Limb (tissue), 2 donors: ENCODE results near the gene SMIM38.

Experiments
- DNase-seq, 2 donors: peaks; one replicate each; pipeline ENCODE4 v3.0.0-alpha.2; 2016; ENCODE audit errors: extremely low spot score in 2 of 2

SMIM38 gene

DNA sequence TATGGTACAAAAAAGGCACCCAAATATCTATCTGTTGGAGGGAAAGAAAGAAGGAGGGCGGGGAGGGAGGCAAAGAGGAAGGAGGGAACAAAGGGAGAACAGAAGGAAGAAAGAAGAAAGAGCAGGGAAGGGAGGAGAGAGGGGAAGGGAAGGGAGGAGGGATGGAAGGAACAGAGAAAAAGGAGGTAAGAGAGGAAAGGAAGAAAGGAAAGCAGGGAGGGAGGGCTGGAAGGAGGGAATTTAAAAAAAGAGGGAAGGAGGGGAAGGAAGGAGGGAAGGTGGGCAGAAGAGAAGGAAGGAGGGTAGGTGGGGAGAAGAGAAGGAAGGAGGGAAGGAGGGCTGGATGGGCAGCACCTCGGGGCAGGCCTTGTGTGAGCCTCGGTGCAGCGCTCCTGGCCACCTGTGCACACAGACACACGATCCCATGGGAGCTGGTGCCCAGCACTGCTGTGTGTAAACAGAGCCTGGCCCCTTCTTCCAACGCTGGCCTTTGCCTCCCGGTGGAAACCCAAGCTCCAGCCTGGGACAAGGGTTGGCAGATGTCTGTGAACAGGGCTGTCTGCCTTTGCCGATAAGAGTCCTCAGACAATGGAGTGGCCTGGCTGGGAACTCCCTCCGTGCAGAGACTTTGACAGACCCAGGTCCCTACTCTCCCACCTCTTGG, 23.2 kb downstream of the SMIM38 start:
- no peak for DNase-seq

DNA sequence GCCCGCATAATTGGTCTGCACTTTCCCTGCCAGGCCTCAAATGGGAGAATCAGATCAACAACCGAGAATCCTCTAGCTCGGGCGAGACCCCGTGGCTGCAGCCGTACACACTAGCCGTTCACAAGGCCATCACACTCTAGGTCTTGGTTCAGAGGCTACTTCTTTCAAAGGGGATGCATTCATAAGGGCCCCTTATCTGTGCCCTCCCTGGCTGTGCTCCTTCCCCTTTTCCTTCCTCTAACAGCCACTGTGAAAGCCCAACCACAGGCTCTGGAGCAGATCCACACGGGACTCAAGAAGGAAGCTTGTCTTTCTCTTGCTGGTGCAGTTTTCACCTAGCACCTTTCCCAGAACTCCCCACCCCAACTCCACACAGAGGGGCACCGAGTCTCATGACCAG, 24.5 kb downstream of the SMIM38 start:
- no peak for DNase-seq

DNA sequence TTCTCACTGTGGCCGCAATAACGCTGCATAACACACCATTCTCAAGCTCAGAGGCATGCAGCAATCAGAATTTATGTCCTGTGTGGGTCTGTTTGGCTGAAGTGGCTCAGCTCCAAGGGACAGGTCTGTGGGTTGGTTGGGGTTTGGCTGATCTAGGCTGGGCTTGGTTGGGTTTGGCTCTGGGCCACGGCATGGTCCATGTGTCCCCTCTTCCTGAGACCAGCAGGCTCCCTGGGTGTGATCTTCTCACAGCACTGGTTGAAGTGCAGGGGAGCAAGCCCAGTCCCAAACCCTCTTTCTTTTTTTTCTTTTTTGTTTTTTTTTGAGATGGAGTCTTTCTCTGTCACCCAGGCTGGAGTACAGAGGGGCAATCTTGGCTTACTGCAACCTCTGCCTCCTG, 25.0 kb downstream of the SMIM38 start:
- no peak for DNase-seq

DNA sequence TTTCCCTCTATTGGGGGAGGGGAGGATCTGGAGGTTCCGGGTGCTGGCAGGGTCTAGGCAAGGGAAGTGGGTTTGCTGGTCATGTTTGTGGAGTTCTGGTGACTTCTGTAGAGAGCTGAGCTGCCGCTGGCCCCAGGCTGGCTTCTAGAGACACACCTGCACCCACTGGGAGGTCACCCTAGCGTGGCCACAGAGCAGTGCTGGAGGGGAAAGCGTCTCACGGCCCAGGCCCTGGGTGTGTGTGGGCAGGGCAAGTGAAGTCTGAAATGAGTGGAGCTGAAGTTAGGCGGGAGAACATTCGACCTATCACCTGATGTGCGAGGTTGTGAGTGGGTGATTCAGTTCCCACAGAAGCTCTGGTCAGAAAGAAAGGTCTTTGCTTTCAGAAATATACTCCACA, 27.9 kb downstream of the SMIM38 start:
- no peak for DNase-seq

DNA sequence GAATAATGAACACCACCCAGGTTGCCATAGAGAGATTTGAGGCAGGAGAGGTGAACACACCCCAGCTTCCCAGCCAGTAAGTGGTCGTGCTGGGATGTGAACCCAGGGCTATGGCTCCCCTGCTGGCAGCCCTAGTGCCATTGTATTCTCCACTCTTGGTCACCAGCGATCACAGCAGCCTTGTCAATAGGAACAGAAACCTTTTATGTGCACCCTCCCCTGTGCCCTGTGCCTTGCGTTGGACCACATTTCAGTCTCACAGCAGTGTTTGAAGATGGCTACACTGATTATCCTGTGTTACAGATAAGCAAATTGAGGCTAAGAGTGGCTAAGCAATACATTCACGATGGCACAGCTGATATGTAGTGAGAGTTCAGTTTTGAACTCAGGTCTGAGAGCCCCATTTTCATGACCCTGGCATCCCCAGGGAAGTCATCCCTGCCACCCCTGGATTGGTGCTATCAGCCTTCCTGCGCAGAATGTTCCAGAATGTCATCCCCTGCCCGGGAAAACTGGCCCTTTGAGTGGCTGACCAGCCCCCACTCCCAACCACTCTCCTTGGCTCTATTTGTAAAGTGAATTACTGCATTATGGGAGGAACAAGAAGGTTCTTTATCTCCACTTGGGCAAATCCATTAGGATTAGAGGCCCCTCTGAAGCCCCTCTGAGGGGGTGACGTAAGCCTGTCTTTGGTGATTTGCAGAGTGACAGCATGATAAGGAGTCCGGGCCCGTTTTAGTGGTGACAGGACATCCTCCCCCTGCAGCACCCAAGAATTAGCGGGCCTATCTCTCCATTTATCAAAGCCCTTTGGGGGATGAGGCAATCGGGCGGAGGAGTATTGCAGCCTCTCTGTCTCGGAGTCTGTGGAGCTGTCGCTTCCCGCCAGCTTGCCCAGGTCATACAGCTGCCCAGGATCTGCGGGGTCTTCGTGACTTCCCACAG, 30.9 kb downstream of the SMIM38 start:
- no peak for DNase-seq

DNA sequence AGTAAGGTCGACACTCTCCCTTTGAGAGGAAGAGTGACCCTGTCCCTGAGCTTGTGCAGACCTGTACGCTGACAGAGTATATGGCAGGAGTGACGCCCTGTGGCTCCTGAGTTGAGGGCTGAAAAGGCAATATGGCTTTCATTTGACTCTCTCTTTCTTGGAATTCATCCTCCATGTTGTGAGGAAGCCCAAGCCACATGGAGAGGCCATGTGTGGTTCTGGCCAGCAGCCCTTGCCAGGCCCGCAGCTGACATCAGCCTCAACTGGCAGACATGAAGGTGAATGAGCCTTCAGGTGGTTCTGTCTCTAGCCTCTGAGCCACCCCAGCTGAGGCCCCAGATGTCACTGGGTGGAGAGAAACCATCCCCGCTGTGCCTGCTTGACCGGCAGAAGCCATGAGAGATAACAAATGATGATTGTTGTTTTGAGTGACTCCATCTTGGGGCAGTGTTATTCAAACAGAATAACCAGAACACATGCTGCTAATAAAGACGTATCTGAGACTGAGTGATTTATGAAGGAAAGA, 31.9 kb downstream of the SMIM38 start:
- DNase-seq = no peak

DNA sequence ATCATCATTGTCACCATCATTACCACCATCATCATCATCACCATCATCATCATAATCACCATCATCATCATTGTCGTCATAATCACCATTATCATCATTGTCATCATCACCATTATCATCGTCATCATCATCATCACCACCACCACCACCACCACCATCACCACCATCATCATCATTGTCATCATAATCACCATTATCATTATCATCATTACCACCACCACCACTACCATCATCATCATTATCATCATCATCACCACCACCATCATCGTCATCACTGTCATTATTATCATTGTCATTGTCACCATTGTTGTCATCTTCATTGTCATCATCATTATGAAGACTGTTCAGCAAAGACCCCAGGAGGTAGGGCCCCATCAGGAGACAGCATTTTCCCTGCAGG, 33.3 kb downstream of the SMIM38 start:
- no peak for DNase-seq

DNA sequence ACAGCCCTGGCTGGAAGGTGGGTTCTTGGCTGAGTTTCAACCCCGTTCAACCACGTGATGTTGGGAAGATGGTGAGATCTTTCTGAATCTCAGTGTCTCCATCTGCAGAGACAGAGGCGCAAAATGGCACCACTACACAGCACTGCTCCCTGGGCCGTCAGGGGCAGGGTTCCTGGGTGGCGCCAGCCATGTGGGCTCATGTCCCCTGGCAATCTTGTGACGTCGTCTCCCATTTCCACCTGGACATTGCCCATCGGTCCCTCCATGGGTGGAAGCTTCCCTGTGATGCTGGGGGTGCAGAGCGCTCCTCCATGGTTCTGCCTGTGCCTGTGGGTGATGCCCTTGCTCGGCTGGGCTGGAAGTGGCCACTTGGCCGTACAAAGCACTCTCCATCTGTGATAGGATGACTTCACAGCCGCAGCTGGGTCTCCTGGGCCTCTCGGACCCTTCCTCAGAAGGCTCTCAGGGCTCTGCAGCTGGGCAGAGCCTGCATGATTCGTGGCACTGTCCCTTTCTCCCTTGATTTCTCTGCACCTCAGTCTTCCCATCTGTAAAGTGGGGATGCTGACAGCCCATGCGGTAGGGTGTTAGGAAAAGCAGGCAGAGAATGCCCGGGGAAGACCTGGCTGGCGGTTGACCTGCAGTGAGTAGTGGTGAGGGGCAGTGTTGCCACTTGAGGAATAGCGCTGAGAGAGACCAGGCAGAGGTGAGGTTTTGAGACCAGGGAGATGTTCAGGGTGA, 35.2 kb downstream of the SMIM38 start:
- no peak for DNase-seq

DNA sequence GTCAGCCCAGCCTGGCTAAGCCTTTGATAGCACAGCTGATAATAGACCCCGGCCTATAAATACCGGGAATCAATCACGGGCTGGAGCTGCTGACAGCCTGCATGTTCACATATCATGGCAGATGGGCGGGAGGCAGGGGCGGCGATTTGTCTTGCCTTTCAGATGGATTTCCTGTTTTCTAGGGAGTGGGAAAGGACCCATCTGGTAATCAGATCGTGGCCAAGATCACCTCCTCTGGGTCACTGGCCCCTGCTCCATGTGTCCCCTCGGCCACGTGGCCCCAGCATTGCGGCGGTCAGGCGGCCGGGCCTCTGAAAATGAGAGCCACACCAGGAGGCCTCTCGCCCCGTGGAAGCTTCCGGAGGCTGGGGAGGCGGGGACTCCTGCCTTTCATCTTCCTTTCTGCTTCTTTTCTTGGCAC, 36.6 kb downstream of the SMIM38 start:
- no peak for DNase-seq

DNA sequence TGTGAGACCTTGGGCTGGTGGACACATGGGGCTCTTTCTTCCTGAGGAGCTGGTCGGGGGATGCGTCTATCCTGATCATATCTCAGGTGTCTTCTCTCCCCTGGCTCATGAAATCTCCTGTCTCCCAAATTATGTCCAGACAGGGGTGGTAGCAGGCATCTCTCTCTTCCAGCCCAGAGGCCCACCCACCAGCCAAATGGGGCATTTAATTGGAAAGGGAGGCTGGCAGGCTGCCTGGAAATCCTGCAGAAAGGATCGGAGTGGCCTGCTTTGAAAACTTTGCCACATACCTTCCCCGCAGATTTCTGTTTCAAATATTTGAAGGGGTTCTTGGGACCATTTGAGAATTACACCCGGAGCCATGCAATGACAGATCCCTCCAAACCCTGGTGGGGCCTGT, 37.4 kb downstream of the SMIM38 start:
- DNase-seq = peak; percentile 13 to 65

DNA sequence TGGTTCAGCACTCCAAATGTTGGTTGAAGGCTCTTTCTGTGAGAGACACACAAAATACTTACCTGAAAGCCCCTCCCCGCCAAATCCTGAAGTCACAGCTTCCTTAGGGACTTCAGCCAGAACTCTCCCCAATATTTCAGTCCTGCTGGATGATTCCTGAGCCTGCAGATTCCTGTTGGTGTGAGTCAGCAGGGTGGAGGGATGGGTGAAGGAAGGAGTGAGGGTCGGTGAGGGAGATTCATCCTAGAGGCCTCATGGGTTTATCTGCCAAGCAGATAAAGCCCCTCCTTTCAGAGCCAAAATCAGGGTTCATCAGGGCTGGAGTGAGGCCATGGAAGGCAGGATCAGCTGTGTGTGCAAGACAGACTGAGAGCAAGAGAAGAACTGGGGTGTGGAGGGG, 37.9 kb downstream of the SMIM38 start:
- DNase-seq = no peak

DNA sequence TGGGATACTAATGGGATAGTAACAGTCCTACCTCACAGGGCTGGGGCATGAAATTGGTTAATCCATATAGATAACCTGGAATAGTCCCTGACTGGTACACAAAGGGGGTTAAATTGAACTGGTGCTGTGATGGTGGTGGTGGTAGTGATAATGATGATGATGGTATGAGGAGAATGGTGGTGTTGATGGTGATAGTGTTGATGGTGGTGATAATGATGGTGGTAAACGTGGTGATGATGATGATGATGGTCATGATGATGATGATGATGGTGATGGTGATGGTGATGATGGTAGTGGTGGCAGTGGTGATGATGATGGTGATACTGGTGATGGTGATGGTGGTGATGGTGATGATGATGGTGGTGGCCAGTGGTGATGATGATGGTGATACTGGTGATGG, 38.7 kb downstream of the SMIM38 start:
- DNase-seq = no peak

DNA sequence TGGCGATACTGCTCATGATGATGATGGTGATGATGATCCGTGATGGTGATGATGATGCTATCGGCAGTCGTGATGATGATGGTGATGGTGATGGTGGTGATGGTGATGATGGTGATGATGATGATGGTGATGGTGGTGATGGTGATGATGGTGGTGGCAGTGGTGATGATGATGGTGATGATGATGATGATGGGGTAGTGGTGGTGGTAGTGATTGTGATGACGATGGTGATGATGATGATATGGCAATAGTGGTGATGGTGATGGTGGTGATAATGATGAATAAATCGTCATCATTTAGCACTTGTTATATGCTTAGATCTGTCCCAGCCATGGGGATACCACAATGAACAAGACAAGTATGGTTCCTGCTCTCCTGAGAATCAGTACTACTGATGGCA, 39.2 kb downstream of the SMIM38 start:
- DNase-seq = no peak

DNA sequence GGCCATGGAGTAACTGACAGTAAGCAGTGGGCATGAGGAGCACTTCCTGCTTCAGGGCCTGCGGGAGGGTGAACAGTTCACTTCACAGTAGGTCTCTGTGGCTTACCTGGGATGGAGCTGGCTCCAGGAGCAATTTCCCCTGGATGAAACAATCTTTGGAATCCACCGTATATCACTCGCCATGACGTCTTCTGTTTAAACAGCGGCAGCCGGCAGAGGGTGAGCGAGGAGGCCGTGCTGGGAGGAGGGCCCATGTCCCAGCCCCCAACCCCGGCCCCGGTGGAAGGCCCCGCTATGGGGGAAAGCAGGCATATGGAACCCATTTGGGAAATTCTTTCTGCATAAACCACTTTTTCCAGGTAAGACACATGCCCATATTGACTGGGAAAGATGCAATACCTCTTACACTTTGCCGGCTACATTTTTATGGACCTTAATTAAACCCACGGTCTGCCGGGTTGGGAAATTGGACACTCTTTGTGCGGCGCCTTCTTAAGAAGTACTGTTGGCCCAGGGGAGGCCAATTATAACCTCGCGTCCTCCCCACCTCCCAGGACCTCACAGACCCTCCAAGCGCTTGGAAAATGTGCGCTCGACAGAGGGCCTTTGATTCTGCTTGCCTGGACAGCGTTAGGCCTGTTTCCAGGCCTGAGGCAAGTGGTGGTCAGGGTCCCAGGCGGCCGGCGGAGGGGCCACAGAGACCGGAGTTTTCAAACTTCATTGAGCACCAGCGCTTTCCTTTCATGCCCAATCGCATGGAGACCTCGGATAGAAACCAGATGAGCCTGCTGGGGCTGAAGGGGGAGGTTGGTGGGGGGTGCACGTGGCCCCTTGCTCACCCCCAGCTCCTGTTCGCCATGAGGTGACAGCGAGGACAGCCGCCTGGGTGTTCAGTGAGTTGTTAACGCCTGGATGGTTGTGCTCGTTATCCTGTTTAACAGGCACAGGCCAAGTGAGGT, 40.4 kb downstream of the SMIM38 start:
- DNase-seq = peak; percentile 14 to 82

DNA sequence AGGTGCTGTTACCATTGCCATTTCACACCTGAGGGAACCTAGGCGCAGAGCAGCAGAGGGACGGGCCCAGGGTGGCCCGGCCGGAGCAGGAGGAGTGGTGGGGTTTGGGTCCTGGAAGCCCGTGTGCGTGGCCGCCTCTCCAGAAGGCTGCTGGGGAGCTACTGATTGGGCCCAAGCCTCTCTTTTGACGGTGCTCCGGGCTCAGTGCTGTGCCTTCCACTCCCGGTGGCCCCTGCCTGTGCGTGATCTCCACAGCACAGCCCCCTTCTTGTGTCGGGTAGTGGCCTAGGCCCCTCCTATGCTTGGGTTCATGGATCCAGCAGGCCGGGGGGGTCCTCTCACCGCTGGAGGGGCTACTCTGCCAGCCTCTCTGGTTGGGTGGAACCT, 41.0 kb downstream of the SMIM38 start:
- DNase-seq = no peak

DNA sequence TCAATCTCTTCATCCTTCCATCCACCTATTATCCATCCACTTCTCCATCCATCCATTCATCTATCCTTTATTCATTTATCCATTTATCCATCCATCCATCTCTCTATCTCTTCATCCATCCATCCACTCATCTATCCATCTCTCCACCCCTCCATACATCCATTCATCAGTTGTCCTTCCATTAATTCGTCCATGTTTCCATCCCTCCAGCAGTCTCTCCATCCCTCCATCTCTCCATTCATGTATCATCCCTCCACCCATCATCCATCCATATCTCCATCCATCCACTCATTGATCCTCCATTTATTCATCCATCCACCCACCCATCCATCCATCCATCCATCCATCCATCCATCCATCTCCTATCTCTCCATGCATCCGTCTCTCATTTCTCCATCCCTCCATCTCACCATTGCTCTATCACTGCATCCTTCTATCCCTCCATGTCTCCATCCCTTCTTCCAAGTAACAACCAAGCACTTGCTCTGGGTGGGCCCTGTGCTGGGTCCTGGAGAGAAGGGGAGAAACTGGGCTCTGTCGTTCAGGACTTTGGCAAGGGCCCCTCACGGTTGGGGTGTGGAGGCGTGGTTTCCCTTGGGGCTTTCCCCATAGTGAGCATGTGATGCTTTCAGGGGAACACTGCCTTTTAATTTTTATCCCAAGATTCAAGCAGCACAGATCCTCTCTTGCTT, 43.3 kb downstream of the SMIM38 start:
- DNase-seq = no peak

DNA sequence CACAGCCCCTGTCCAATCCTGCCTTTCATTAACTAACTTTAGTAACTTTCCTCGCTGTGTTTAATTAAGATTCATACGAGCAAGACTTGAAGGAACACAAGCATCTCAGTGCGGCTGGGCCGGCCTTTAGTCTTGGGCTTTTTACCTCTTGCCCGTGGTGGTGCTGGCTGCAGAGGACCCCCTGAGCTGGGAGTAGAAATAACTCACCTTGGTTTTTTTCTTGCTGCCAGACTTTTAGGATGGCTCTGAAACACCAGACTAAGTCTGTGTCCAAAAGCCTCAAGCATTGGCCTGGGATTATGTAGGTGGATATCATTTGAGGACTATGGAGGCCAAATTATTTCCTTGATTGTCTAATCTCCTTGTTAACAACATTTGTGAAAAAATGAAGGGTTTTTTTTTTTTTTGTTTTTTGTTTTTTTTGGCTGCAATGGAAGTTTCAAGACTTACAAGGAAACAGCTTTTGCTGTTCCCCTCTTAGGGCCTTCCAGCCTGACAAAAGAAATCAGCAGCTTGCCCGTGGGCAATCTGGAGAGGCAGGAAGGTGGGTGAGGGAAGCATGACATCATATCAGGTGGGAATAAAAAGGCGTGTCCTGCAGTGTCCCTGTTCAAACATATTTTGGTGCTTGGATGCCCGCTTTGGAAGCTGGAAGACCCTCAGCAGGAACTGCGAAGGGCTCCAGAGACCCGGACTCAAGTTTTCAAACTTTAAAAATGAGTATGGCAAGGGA, 44.0 kb downstream of the SMIM38 start:
- no peak for DNase-seq

DNA sequence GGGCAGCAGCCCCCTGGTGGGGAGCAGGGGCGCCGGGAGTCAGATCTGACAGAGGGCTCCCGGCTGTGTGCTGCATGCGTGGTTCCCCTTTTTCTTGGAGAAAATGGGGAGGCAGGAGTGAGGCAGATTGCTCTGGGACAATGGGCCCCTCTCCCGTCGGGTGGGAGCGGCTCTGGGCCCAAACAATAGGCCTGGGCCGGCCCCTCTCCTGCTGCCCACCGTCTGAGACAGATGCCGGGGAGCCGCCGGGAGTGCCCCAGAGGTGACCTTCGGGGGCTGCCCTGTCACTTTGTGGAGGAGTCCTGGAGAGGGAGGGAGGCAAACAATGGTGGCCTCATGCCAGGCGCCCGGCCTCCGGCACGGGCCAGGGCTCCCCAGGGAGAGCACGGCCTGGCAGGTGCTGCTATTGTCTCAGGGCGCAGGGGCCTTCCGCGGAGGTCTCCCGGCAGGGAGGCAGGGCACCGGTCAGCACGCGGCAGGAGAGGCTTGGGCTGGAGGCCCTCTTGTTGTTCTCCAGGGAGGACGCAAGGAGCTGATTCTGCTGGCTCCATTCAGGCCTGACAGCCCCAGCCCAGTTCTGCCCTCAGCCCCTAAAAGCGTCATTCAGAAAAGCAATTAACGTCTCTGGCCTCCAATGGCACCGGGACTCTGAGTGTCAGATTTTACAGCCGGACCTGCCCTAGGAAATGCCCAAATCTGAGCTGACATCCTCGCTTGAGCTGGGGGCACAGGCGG, 44.8 kb downstream of the SMIM38 start:
- DNase-seq = peak in 1 of 2 donors; percentile 54

DNA sequence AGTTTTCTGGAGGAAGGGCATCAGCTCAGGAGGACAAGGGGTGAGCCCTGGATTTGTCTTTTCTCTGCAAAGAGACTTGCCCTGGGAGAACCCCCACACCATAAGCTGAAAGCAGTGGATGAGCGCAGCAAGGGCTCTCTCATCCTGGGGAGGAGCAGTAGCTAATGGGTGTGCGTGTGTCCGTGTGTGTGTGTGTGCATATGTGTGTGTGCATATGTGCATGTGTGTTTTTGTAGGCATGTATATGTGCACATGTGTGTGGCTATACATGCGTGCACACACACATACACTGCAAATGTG, 45.3 kb downstream of the SMIM38 start:
- DNase-seq = no peak
